H9 (cell line): ENCODE results near the gene PRPF4. TPM values are rescaled to one million over a fixed set of nuclear protein-coding genes. Genes with fewer than 3 reads are reported as not detected.

Source experiments
- DNase-seq: peaks from one replicate; pipeline ENCODE4 v3.0.0-alpha.2; 2017
- H2AFZ ChIP-seq: one replicate; pipeline ENCODE4 v1.6.1; 2013; ENCODE audit warnings: mild to moderate bottlenecking, low read length, control low read depth, moderate library complexity
- H2AK5ac ChIP-seq: 2 replicates; pipeline ENCODE4 v1.6.1; 2013; ENCODE audit warnings: low read length, control low read depth, mixed read lengths; ENCODE audit not compliant: insufficient read length
- H2BK120ac ChIP-seq: one replicate; pipeline ENCODE4 v1.6.1; 2013; ENCODE audit warnings: low read depth, mild to moderate bottlenecking, low read length, control low read depth, inconsistent platforms; ENCODE audit not compliant: poor library complexity, severe bottlenecking
- H2BK12ac ChIP-seq: 2 replicates; pipeline ENCODE4 v1.6.1; 2013; ENCODE audit warnings: low read length, control low read depth, mixed read lengths, low read depth; ENCODE audit not compliant: insufficient read length
- H2BK15ac ChIP-seq: 2 replicates; pipeline ENCODE4 v1.6.1; 2013; ENCODE audit warnings: low read depth, low read length, control low read depth
- H2BK20ac ChIP-seq: one replicate; pipeline ENCODE4 v1.6.1; 2013; ENCODE audit warnings: low read depth, mild to moderate bottlenecking, low read length, control low read depth, inconsistent platforms; ENCODE audit not compliant: poor library complexity, severe bottlenecking
- H2BK5ac ChIP-seq: 2 replicates; pipeline ENCODE4 v1.6.1; 2013; ENCODE audit warnings: low read length, control low read depth, mixed read lengths; ENCODE audit not compliant: insufficient read length
- H3K14ac ChIP-seq: 2 replicates; pipeline ENCODE4 v1.6.1; 2013; ENCODE audit warnings: low read length, control low read depth; ENCODE audit not compliant: insufficient read depth
- H3K18ac ChIP-seq: 2 replicates; pipeline ENCODE4 v1.6.1; 2013; ENCODE audit warnings: low read depth, mild to moderate bottlenecking, mixed read lengths, low read length, control low read depth; ENCODE audit not compliant: insufficient read length
- H3K23ac ChIP-seq: 2 replicates; pipeline ENCODE4 v1.6.1; 2013; ENCODE audit warnings: low read length, control low read depth, mixed read lengths, low read depth; ENCODE audit not compliant: insufficient read length
- H3K23me2 ChIP-seq: 2 replicates; pipeline ENCODE4 v1.6.1; 2013; ENCODE audit warnings: low read depth, mild to moderate bottlenecking, mixed read lengths, low read length, control low read depth; ENCODE audit not compliant: insufficient read length, poor library complexity, severe bottlenecking
- H3K27ac ChIP-seq: 2 replicates; pipeline ENCODE4 v1.5.1; 2013; ENCODE audit warnings: low read length, control low read depth, mixed read lengths, low read depth; ENCODE audit not compliant: insufficient read length
- H3K27me3 ChIP-seq: 2 replicates; pipeline ENCODE4 v1.6.1; 2013; ENCODE audit warnings: low read length, control low read depth, inconsistent platforms; ENCODE audit not compliant: insufficient read depth
- H3K4ac ChIP-seq: 2 replicates; pipeline ENCODE4 v1.6.1; 2013; ENCODE audit warnings: low read depth, mild to moderate bottlenecking, control low read depth, inconsistent platforms, low read length, moderate library complexity
- H3K4me1 ChIP-seq: 2 replicates; pipeline ENCODE4 v1.6.1; 2013; ENCODE audit warnings: low read length, control low read depth, inconsistent platforms; ENCODE audit not compliant: insufficient read depth
- H3K4me2 ChIP-seq: 2 replicates; pipeline ENCODE4 v1.6.1; 2013; ENCODE audit warnings: low read length, control low read depth, mixed read lengths; ENCODE audit not compliant: insufficient read length, insufficient read depth
- H3K56ac ChIP-seq: 2 replicates; pipeline ENCODE4 v1.6.1; 2013; ENCODE audit warnings: low read depth, mild to moderate bottlenecking, mixed read lengths, low read length, control low read depth; ENCODE audit not compliant: insufficient read length
- H3K79me1 ChIP-seq: 2 replicates; pipeline ENCODE4 v1.6.1; 2013; ENCODE audit warnings: low read depth, mild to moderate bottlenecking, moderate library complexity, low read length, control low read depth, inconsistent platforms; ENCODE audit not compliant: insufficient read depth, poor library complexity, severe bottlenecking
- H3K79me2 ChIP-seq: 2 replicates; pipeline ENCODE4 v1.6.1; 2013; ENCODE audit warnings: low read length, control low read depth, inconsistent platforms; ENCODE audit not compliant: insufficient read depth
- H3K9ac ChIP-seq: 2 replicates; pipeline ENCODE4 v1.6.1; 2013; ENCODE audit warnings: low read length, control low read depth, mixed read lengths; ENCODE audit not compliant: insufficient read length; ENCODE audit errors: extremely low read depth
- H3K9me3 ChIP-seq: one replicate; pipeline ENCODE4 v1.6.1; 2013; ENCODE audit warnings: low read depth, low read length, inconsistent platforms; ENCODE audit not compliant: control insufficient read depth
- H3T11ph ChIP-seq: one replicate; pipeline ENCODE4 v1.6.1; 2013; ENCODE audit warnings: mild to moderate bottlenecking, low read length, control low read depth, inconsistent platforms
- H4K20me1 ChIP-seq: one replicate; pipeline ENCODE4 v1.6.1; 2013; ENCODE audit not compliant: control insufficient read depth, insufficient read length, insufficient read depth
- H4K5ac ChIP-seq: 2 replicates; pipeline ENCODE4 v1.6.1; 2013; ENCODE audit warnings: low read depth, mild to moderate bottlenecking, mixed read lengths, low read length, control low read depth; ENCODE audit not compliant: insufficient read length
- H4K8ac ChIP-seq: replicated peaks from 2 replicates; pipeline ENCODE4 v1.6.1; 2013; ENCODE audit warnings: low read length, control low read depth, mixed read lengths, low read depth; ENCODE audit not compliant: insufficient read length
- H4K91ac ChIP-seq: 2 replicates; pipeline ENCODE4 v1.6.1; 2013; ENCODE audit warnings: low read depth, mild to moderate bottlenecking, moderate library complexity, mixed read lengths, low read length, control low read depth; ENCODE audit not compliant: insufficient read length
- H3K27ac Mint-ChIP-seq, 3 experiments: 2 replicates in 2 of 3; 3 replicates in 1 of 3; pipeline ENCODE4 v1.8.0; 2020 to 2021; ENCODE audit warnings: mixed read lengths in 3 of 3, mild to moderate bottlenecking in 1 of 3, moderate library complexity in 1 of 3
- H3K27me3 Mint-ChIP-seq: 2 replicates; pipeline ENCODE4 v1.8.0; 2021; ENCODE audit warnings: low read depth, mild to moderate bottlenecking, moderate library complexity, mixed read lengths
- H3K36me3 Mint-ChIP-seq, 3 experiments: 2 replicates in 2 of 3; 3 replicates in 1 of 3; pipeline ENCODE4 v1.8.0; 2020 to 2021; ENCODE audit warnings: low read depth in 3 of 3, mixed read lengths in 3 of 3; ENCODE audit not compliant: insufficient read depth in 1 of 3
- H3K4me1 Mint-ChIP-seq, 2 experiments: 2 replicates each; pipeline ENCODE4 v1.8.0; 2020; ENCODE audit warnings: mixed read lengths in 2 of 2
- H3K4me3 Mint-ChIP-seq, 2 experiments: 2 replicates in 1 of 2; 3 replicates in 1 of 2; pipeline ENCODE4 v1.8.0; 2020 to 2021; ENCODE audit warnings: mild to moderate bottlenecking in 2 of 2, mixed read lengths in 2 of 2, moderate library complexity in 1 of 2
- H3K9me3 Mint-ChIP-seq, 2 experiments: 2 replicates in 1 of 2; 3 replicates in 1 of 2; pipeline ENCODE4 v1.8.0; 2020; ENCODE audit warnings: mild to moderate bottlenecking in 2 of 2, mixed read lengths in 2 of 2, moderate library complexity in 1 of 2
- WGBS: extraction: QIAGEN DNeasy Blood & Tissue Kit; methylation state at CpG from one replicate; pipeline ENCODE4 v1.1.7; 2013; ENCODE audit warnings: missing lambda C conversion rate, low lambda C conversion rate, mixed read lengths; ENCODE audit not compliant: insufficient read length; ENCODE audit errors: extremely low coverage; 5-methylcytosine and 5-hydroxymethylcytosine counted together
- total RNA-seq: library from RNA; stranded (reverse); gene quantifications from 2 replicates; pipeline ENCODE4 v1.2.1, GENCODE V29; 2021
- TF ChIP-seq, protein P1 (sequence below): fragments of 200-600 bp; sonication (generic); conservative IDR thresholded peaks from 3 replicates; pipeline ENCODE4 v1.8.0; 2021; ENCODE audit warnings: antibody characterized with exemption, mild to moderate bottlenecking

PRPF4 gene
- total RNA-seq, 1 experiment from 2014 or later, result 49.8 TPM

DNA sequence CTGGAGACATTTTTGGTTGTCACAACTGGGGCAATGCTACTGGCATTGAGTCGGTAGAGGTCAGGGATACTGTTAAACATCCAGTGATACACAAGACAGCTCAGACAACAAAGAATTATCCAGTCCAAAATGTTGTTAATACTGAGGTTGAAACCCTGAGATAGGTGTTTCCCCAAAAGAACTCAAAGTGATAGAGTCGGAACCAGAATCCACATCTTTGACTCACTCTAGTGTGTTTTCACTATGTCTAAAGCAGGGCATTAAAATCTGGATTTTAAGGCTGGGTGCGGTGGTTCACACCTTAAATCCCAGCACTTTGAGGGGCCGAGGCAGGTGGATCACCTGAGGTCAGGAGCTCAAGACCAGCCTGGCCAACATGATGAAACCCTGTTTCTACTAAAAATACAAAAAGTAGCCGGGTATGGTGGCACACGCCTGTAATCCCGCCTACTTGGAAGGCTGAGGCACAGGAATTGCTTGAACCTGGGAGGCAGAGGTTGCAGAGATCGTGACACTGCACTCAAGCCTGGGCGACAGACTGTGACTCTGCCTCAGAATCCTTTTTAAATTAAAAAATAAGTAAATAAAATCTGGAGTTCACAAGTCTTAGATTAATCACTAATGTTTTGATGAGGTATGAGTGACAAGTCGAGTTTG is 37.1 kb upstream of the PRPF4 start:
- H3K79me1 ChIP-seq, result no peaks in the 10 kb centered on the region
- WGBS, result no CpG with 5 or more reads among the region's 10 CpGs
- no peak overlapping the region for H3K56ac ChIP-seq
- H2BK20ac ChIP-seq, result no peak overlapping the region
- H2BK5ac ChIP-seq, result no peak overlapping the region
- H2BK15ac ChIP-seq, result no peak overlapping the region
- no peak overlapping the region for H3K14ac ChIP-seq
- H3K4me3 Mint-ChIP-seq, result no peak overlapping the region
- no peak overlapping the region for H2BK120ac ChIP-seq
- H2BK12ac ChIP-seq, result no peak overlapping the region
- no peak overlapping the region for H3K23ac ChIP-seq
- H2AFZ ChIP-seq, result no peak overlapping the region
- H2AK5ac ChIP-seq, result no peak overlapping the region
- no peaks in the 10 kb centered on the region for H3K4me1 ChIP-seq
- no peak overlapping the region for H3K27ac ChIP-seq
- H3K27me3 ChIP-seq, result no peaks in the 10 kb centered on the region
- no peak overlapping the region for H3K9ac ChIP-seq
- no peaks in the 10 kb centered on the region for H3K9me3 Mint-ChIP-seq
- H3K4ac ChIP-seq, result no peak overlapping the region
- TF ChIP-seq, protein P1, sequence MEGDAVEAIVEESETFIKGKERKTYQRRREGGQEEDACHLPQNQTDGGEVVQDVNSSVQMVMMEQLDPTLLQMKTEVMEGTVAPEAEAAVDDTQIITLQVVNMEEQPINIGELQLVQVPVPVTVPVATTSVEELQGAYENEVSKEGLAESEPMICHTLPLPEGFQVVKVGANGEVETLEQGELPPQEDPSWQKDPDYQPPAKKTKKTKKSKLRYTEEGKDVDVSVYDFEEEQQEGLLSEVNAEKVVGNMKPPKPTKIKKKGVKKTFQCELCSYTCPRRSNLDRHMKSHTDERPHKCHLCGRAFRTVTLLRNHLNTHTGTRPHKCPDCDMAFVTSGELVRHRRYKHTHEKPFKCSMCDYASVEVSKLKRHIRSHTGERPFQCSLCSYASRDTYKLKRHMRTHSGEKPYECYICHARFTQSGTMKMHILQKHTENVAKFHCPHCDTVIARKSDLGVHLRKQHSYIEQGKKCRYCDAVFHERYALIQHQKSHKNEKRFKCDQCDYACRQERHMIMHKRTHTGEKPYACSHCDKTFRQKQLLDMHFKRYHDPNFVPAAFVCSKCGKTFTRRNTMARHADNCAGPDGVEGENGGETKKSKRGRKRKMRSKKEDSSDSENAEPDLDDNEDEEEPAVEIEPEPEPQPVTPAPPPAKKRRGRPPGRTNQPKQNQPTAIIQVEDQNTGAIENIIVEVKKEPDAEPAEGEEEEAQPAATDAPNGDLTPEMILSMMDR, result no peak
- H4K8ac ChIP-seq, result no peak overlapping the region
- H3K18ac ChIP-seq, result no peak overlapping the region
- no peak overlapping the region for H4K91ac ChIP-seq
- H3K36me3 Mint-ChIP-seq, result no peaks in the 10 kb centered on the region; a peak in 1 of 7 replicates
- H3K9me3 ChIP-seq, result no peaks in the 10 kb centered on the region
- DNase-seq, result no peak
- H3K4me2 ChIP-seq, result no peak overlapping the region
- no peaks in the 10 kb centered on the region for H4K20me1 ChIP-seq
- 0 out of 2 replicates have a peak, but pooled peaks cover 2% of the 10 kb centered on the region for H3K79me2 ChIP-seq
- no peak overlapping the region for H3K27ac Mint-ChIP-seq
- H4K5ac ChIP-seq, result no peak overlapping the region
- H3K4me1 Mint-ChIP-seq, result no peaks in the 10 kb centered on the region
- H3K23me2 ChIP-seq, result no peaks in the 10 kb centered on the region
- no peaks in the 10 kb centered on the region for H3K27me3 Mint-ChIP-seq
- H3T11ph ChIP-seq, result no peak overlapping the region
